ENCODE measurements around the gene ZNF469.

- no peak for TF ChIP-seq CTCF (optimal IDR thresholded peaks at IDR 0.05 in 1 of 3, IDR thresholded peaks at IDR 0.05 in 1 of 3, conservative IDR thresholded peaks at IDR 0.05 in 1 of 3; ENCODE audit: extremely low read depth in 1 of 3, insufficient read depth in 2 of 3, low read length in 3 of 3)
- TF ChIP-seq EZH2 (IDR thresholded peaks at IDR 0.05; ENCODE audit: low read length), result no peak
Measured at GRCh38 chr16:88398874-88399178, 16.1 kb downstream of the ZNF469 start.
